Ascending aorta (tissue), 2 donors: Measurements from ENCODE around the gene EIF2AK2. TPM values are rescaled to one million over a fixed set of nuclear protein-coding genes. Genes with fewer than 3 reads are reported as not detected.
"Not testable (repeated sequence)": the region's sequence is repeated elsewhere in the genome, so short reads cannot be mapped to it uniquely, and the experiment has no call there.

Experiments
- DNase-seq, 2 donors: peaks; one replicate each; pipeline ENCODE4 v3.0.0-alpha.2; 2019; ENCODE audit warnings: low spot score in 2 of 2
- H3K27ac ChIP-seq, 2 donors: fragments of 200-600 bp; sonication (generic); one replicate each; pipeline ENCODE4 v1.5.1; 2016 to 2017; ENCODE audit warnings: mild to moderate bottlenecking in 1 of 2
- H3K27me3 ChIP-seq: fragments of 200-600 bp; sonication (generic); one replicate; pipeline ENCODE4 v1.5.1; 2017
- H3K36me3 ChIP-seq, 2 donors: fragments of 200-600 bp; sonication (generic); one replicate each; pipeline ENCODE4 v1.5.1; 2016
- H3K4me1 ChIP-seq, 2 donors: fragments of 200-600 bp; sonication (generic); one replicate each; pipeline ENCODE4 v1.5.1; 2016 to 2017; ENCODE audit warnings: mild to moderate bottlenecking in 1 of 2
- H3K4me3 ChIP-seq, 2 donors: fragments of 200-600 bp; sonication (generic); one replicate each; pipeline ENCODE4 v1.5.1; 2016 to 2017; ENCODE audit warnings: mild to moderate bottlenecking in 1 of 2
- H3K9me3 ChIP-seq, 2 donors: fragments of 200-600 bp; sonication (generic); one replicate each; pipeline ENCODE4 v1.5.1; 2016
- CTCF ChIP-seq, 3 experiments: fragments of 200-600 bp in 2 of 3; fragments of 450-650 bp in 1 of 3; sonication (generic) in 2 of 3; IDR thresholded peaks; one replicate each; pipeline ENCODE4 v1.5.1; 2016 to 2019; ENCODE audit warnings: antibody characterized with exemption in 3 of 3, mild to moderate bottlenecking in 1 of 3, moderate library complexity in 1 of 3
- intact Hi-C: fragments of 100-400 bp; cut with DNase I; formaldehyde crosslinking; loops from one replicate; pipeline ENCODE4 v1.15.1; 2023
- total RNA-seq: library from RNA; depleted of rRNA; stranded (reverse); fragments of >200 nt; gene quantifications from one replicate; pipeline ENCODE4 v1.1.0, GENCODE V29; 2016

Gene EIF2AK2
- total RNA-seq, 1 donor from 2014 or later: 10.6 TPM

DNA sequence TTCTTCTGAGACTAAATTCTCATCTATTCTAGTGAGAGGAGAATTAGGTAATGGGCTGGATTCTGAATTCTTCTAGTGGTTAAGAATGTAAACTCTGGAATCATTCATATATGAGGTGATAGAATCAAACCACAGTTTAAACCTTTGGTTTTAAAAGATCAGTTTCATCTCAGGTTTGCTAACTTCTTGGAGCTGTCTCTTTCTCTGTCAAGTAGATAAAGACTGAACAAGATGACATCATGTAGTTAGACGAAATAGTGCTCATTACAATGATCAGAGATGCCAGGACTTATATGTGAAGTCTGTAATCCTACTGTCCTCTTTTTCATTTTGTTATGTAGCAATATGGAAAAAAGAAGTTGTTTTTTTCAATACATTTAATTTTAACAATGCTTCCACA, 44.4 kb upstream of the EIF2AK2 start:
- Histone ChIP-seq H3K27me3 (no peaks in the 10 kb centered on the region), H3K27ac (no peak overlapping the region), H3K4me1 (peaks cover 0 to 5% of the 10 kb centered on the region in 2 donors), H3K9me3 (peaks cover 0 to 31% of the 10 kb centered on the region in 2 donors), H3K4me3 (no peak overlapping the region), H3K36me3 (peaks cover 59 to 64% of the 10 kb centered on the region in 2 donors)
- TF ChIP-seq CTCF (IDR thresholded peaks at IDR 0.05): no peak
- intact Hi-C loops: no loop called here
- no peak for DNase-seq

DNA sequence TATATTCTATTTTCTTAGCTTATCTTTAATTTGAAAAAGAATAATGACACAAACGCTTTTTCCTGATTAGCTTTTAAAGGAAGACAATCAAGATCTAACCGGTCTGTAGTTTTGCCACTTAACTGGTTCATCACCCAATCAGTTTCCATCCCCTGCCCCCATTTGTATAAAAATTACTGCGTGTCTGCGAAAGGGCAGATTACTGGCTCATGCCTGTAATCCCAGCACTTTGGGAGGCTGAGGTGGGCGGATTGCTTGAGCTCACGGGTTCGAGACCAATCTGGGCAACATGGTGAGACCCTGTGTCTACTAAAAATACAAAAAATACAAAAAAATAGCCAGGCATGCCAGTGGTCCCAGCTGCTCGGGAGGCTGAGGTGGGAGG, 41.9 kb upstream of the EIF2AK2 start:
- no peaks in the 10 kb centered on the region for H3K27me3 ChIP-seq
- intact Hi-C loops: no loop called here
- H3K4me3 ChIP-seq: no peak overlapping the region
- H3K9me3 ChIP-seq: peaks cover 0 to 10% of the 10 kb centered on the region in 2 donors
- H3K27ac ChIP-seq: no peak overlapping the region
- H3K36me3 ChIP-seq: peaks cover 35 to 39% of the 10 kb centered on the region in 2 donors
- no peak for TF ChIP-seq CTCF (IDR thresholded peaks at IDR 0.05)
- DNase-seq: no peak
- peaks cover 0 to 5% of the 10 kb centered on the region in 2 donors for H3K4me1 ChIP-seq

GRCh38 chr2:37196320-37197195, 39.8 kb upstream of the EIF2AK2 start, which contains the start of gene CEBPZOS:
Gene CEBPZOS (plus strand): TSS chr2:37196496. CDS start chr2:37199705, 3,209 bp downstream.
- intact Hi-C loops: loop anchor here (2.0 kb wide), 2 partner anchors 34 to 40 kb away; partner anchors contain the start of genes CEBPZ, EIF2AK2 and NDUFAF7
- DNase-seq: peak; percentile 43 to 89
- peaks cover 0 to 5% of the 10 kb centered on the region in 2 donors for H3K4me1 ChIP-seq

GRCh38 chr2:37195862-37196319, 39.1 kb upstream of the EIF2AK2 start:
- not testable (repeated sequence) for H3K4me1 ChIP-seq, H3K27me3 ChIP-seq, H3K9me3 ChIP-seq, DNase-seq
- intact Hi-C loops: loop anchor here (2.0 kb wide), 2 partner anchors 35 to 39 kb away; partner anchors contain the start of genes CEBPZ, EIF2AK2 and NDUFAF7
- Histone ChIP-seq H3K4me3 (peak overlapping the region; percentile 86 to 94), H3K36me3 (peaks cover 11% of the 10 kb centered on the region in 2 donors), H3K27ac (peak overlapping the region; percentile 94 to 97)

More at GRCh38 chr2:37196320-37197195, 39.8 kb upstream of the EIF2AK2 start, which contains the start of gene CEBPZOS:
- Histone ChIP-seq H3K27ac (peak within 1 kb of the TSS; percentile 94 to 97), H3K4me3 (peak within 1 kb of the TSS; percentile 86 to 94), H3K9me3 (peaks cover 0 to under 1% of the 10 kb centered on the region in 2 donors), H3K27me3 (no peaks in the 10 kb centered on the region), H3K36me3 (peaks cover 17 to 18% of the 10 kb centered on the region in 2 donors)
- TF ChIP-seq CTCF (IDR thresholded peaks at IDR 0.05): no peak

- DNase-seq: no peak
- intact Hi-C loops: no loop called here
- Histone ChIP-seq H3K27ac (no peak overlapping the region), H3K27me3 (no peaks in the 10 kb centered on the region), H3K9me3 (no peaks in the 10 kb centered on the region), H3K4me1 (peaks cover 0 to 2% of the 10 kb centered on the region in 2 donors), H3K4me3 (no peak overlapping the region), H3K36me3 (no peaks in the 10 kb centered on the region)
- no peak for TF ChIP-seq CTCF (IDR thresholded peaks at IDR 0.05)
Observed at GRCh38 chr2:37192551-37192950, 35.8 kb upstream of the EIF2AK2 start.

- no peak for TF ChIP-seq CTCF (IDR thresholded peaks at IDR 0.05)
- Histone ChIP-seq H3K27ac (no peak overlapping the region), H3K9me3 (no peaks in the 10 kb centered on the region), H3K4me3 (no peak overlapping the region), H3K27me3 (no peaks in the 10 kb centered on the region), H3K4me1 (no peaks in the 10 kb centered on the region), H3K36me3 (no peaks in the 10 kb centered on the region)
- no peak for DNase-seq
- intact Hi-C loops: no loop called here
Observed at GRCh38 chr2:37191747-37192146, 35.0 kb upstream of the EIF2AK2 start.
